ENCODE results near the gene RNF121. TPM values are rescaled to one million over a fixed set of nuclear protein-coding genes. Genes with fewer than 3 reads are reported as not detected.

The RNF121 gene
- total and polyA plus RNA-seq, 2 of the 8 experiments (the other 6 are each of a cell fraction or from before 2014, with no cell fraction given) = 39.7 to 51.6 TPM

DNA sequence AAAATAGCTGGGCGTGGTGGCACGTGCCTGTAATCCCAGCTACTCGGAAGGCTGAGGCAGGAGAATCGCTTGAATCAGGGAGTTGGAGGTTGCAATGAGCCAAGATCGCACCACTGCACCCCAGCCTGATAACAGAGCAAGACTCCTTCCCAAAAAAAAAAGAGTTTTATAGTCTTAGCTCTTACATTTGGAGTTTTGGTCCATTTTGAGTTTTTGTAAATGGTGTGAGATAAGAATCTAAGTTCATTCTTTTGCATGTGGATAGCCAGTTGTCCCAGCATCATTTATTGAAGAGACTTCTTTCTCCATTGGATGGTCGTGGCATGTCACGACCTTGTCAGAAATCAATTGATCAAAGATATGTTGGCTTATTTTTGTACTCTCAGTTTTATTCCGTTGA is 34.6 kb downstream of the RNF121 start (continued):
- TF ChIP-seq NANOG (IDR thresholded peaks at IDR 0.05; ENCODE audit: insufficient read depth, low read depth, low read length, poor library complexity, severe bottlenecking) (no peak), RBBP5 (IDR thresholded peaks at IDR 0.05; ENCODE audit: borderline replicate concordance, low read depth, low read length) (no peak), JUND (IDR thresholded peaks at IDR 0.05; ENCODE audit: low read length) (no peak), CHD1 (IDR thresholded peaks at IDR 0.05; ENCODE audit: low read depth, low read length) (no peak)
- TF ChIP-seq, protein P1, sequence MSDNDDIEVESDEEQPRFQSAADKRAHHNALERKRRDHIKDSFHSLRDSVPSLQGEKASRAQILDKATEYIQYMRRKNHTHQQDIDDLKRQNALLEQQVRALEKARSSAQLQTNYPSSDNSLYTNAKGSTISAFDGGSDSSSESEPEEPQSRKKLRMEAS (IDR thresholded peaks at IDR 0.05) = no peak

Data from H1 (cell line).